ENCODE measurements around the gene CASKIN2. TPM values are rescaled to one million over a fixed set of nuclear protein-coding genes. Genes with fewer than 3 reads are reported as not detected.

Gene CASKIN2
- total RNA-seq, 1 donor from 2014 or later: 1.4 TPM

- no peak overlapping the region for H3K27ac Mint-ChIP-seq
- intact Hi-C loops (cut with micrococcal nuclease): no loop called here
- H3K4me1 Mint-ChIP-seq: peaks cover 2% of the 10 kb centered on the region
- TF ChIP-seq CTCF (IDR thresholded peaks at IDR 0.05): no peak
- ChIA-PET POLR2A (interaction anchor here (0.6 kb wide), 1 partner anchor 346 kb away, joined by 5 read pairs; the partner anchor contains the start of gene WBP2), CTCF (no interaction called here)
- no peak for DNase-seq
- H3K36me3 Mint-ChIP-seq (ENCODE audit: low read depth): no peaks in the 10 kb centered on the region
- no peaks in the 10 kb centered on the region for H3K27me3 Mint-ChIP-seq
- no peak for ATAC-seq (ENCODE audit: low read depth)
- H3K4me3 Mint-ChIP-seq: no peak overlapping the region
- H3K9me3 Mint-ChIP-seq: no peaks in the 10 kb centered on the region
These were observed 6.4 kb downstream of the CASKIN2 start for GRCh38 chr17:75508931-75509361.

- peaks cover 2% of the 10 kb centered on the region for H3K4me1 Mint-ChIP-seq
- intact Hi-C loops (cut with micrococcal nuclease): no loop called here
- CTCF ChIA-PET: no interaction called here
- no peaks in the 10 kb centered on the region for H3K27me3 Mint-ChIP-seq
- TF ChIP-seq CTCF (IDR thresholded peaks at IDR 0.05): no peak
- H3K36me3 Mint-ChIP-seq (ENCODE audit: low read depth): no peaks in the 10 kb centered on the region
- no peak overlapping the region for H3K27ac Mint-ChIP-seq
- no peak for DNase-seq
- no peaks in the 10 kb centered on the region for H3K9me3 Mint-ChIP-seq
- no peak for ATAC-seq (ENCODE audit: low read depth)
- POLR2A ChIA-PET: no interaction called here
- no peak overlapping the region for H3K4me3 Mint-ChIP-seq
These were observed 7.3 kb downstream of the CASKIN2 start for GRCh38 chr17:75507733-75508719.

GRCh38 chr17:75506888-75507287, 8.4 kb downstream of the CASKIN2 start:
- ChIA-PET POLR2A (no interaction called here), CTCF (no interaction called here)
- H3K4me1 Mint-ChIP-seq: peaks cover 2% of the 10 kb centered on the region
- no peak overlapping the region for H3K27ac Mint-ChIP-seq
- DNase-seq: no peak
- TF ChIP-seq CTCF (IDR thresholded peaks at IDR 0.05): no peak
- no peak overlapping the region for H3K4me3 Mint-ChIP-seq
- no peaks in the 10 kb centered on the region for H3K9me3 Mint-ChIP-seq
- H3K36me3 Mint-ChIP-seq (ENCODE audit: low read depth): no peaks in the 10 kb centered on the region
- intact Hi-C loops (cut with micrococcal nuclease): no loop called here
- no peak for ATAC-seq (ENCODE audit: low read depth)
- H3K27me3 Mint-ChIP-seq: no peaks in the 10 kb centered on the region

- intact Hi-C loops (cut with micrococcal nuclease): no loop called here
- CTCF ChIA-PET: interaction anchor here (1.6 kb wide), 2 partner anchors 10 to 244 kb away, joined by 3 to 4 read pairs; partner anchors contain the start of gene TSEN54
- H3K27ac Mint-ChIP-seq: no peak overlapping the region
- POLR2A ChIA-PET: interaction anchor here (0.6 kb wide), 1 partner anchor 130 kb away, joined by 4 read pairs; no protein-coding TSS in a partner anchor
- no peak overlapping the region for H3K4me3 Mint-ChIP-seq
- TF ChIP-seq CTCF (IDR thresholded peaks at IDR 0.05): no peak
- DNase-seq (no peak), ATAC-seq (ENCODE audit: low read depth) (no peak)
- no peaks in the 10 kb centered on the region for H3K9me3 Mint-ChIP-seq
- H3K27me3 Mint-ChIP-seq: no peaks in the 10 kb centered on the region
- peaks cover 2% of the 10 kb centered on the region for H3K4me1 Mint-ChIP-seq
- H3K36me3 Mint-ChIP-seq (ENCODE audit: low read depth): no peaks in the 10 kb centered on the region
These were observed 9.2 kb downstream of the CASKIN2 start for GRCh38 chr17:75506134-75506533.

GRCh38 chr17:75505640-75506039, 9.7 kb downstream of the CASKIN2 start:
- H3K36me3 Mint-ChIP-seq (ENCODE audit: low read depth): no peaks in the 10 kb centered on the region
- H3K27ac Mint-ChIP-seq: no peak overlapping the region
- peaks cover 2% of the 10 kb centered on the region for H3K4me1 Mint-ChIP-seq
- H3K9me3 Mint-ChIP-seq: no peaks in the 10 kb centered on the region
- TF ChIP-seq CTCF (IDR thresholded peaks at IDR 0.05): no peak
- ATAC-seq (ENCODE audit: low read depth) (no peak), DNase-seq (no peak)
- ChIA-PET CTCF (interaction anchor here (1.0 to 1.6 kb wide), 3 partner anchors 11 to 244 kb away, joined by 3 to 4 read pairs (median 4); partner anchors contain the start of genes LLGL2 and TSEN54), POLR2A (no interaction called here)
- no peak overlapping the region for H3K4me3 Mint-ChIP-seq
- intact Hi-C loops (cut with micrococcal nuclease): no loop called here
- H3K27me3 Mint-ChIP-seq: no peaks in the 10 kb centered on the region
